Right ventricle myocardium inferior (tissue), 1 donor: ENCODE data around the gene PKP1. TPM values are rescaled to one million over a fixed set of nuclear protein-coding genes. Genes with fewer than 3 reads are reported as not detected.

Experiments
- ATAC-seq: fragments of 200-7000 bp; cut with Tn5 transposase; one replicate; pipeline ENCODE4 v1.9.1; 2020; ENCODE audit warnings: mild to moderate bottlenecking, moderate library complexity
- DNase-seq: peaks from one replicate; pipeline ENCODE4 v3.0.0; 2021; ENCODE audit errors: missing footprints
- intact Hi-C: fragments of 100-400 bp; cut with DNase I; formaldehyde crosslinking; loops from one replicate; pipeline ENCODE4 v1.11.0; 2022
- total RNA-seq: library from RNA; stranded (reverse); fragmentation: NEBNext Ultra II Directional; extraction: Animal tissue kit (Norgen Biotek cat#: 25700); gene quantifications from one replicate; pipeline ENCODE4 v1.2.1, GENCODE V29; 2021
- donor health status: DM: no; HTN: yes; CAD: no; lungs with severe emphysema.

PKP1 gene
- total RNA-seq, 1 donor from 2014 or later = 0.16 TPM

- no peak for DNase-seq
- ATAC-seq = no peak
- intact Hi-C loops = loop anchor here (5.0 kb wide), 1 partner anchor 36 kb away; no protein-coding TSS in a partner anchor
Observed at GRCh38 chr1:201371276-201371675, 88.0 kb downstream of the PKP1 start.

GRCh38 chr1:201371792-201372191 lies 88.5 kb downstream of the PKP1 start:
- ATAC-seq = no peak
- intact Hi-C loops = loop anchor here (5.0 kb wide), 1 partner anchor 36 kb away; no protein-coding TSS in a partner anchor
- no peak for DNase-seq

- intact Hi-C loops = loop anchor here (5.0 kb wide), 1 partner anchor 33 kb away; no protein-coding TSS in a partner anchor
- no peak for DNase-seq
- peak; percentile 6 for ATAC-seq
Observed at GRCh38 chr1:201374364-201374763, 91.1 kb downstream of the PKP1 start.

DNA sequence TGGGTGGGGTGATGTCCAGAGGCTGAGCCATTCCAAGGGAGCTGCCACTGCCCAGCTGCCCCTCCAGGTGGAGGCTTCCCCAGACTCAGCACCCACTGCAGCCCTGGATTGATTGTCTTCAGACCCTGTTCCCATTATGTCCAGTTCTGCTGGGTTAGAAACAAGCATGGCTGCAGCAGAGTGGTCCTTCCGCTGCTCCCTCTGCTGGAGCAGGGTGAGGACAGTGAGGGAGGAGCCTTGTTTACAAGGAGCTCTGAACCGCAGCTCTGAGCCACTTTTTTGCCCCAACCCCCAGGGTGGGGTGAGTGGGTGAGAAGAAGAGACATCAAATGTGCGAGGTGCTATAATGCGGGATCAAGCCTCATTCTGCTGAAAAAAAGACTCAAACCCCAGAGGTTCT lies 91.9 kb downstream of the PKP1 start:
- ATAC-seq (no peak), DNase-seq (no peak)
- intact Hi-C loops = no loop called here

GRCh38 chr1:201376107-201376463 lies 92.8 kb downstream of the PKP1 start:
- ATAC-seq = no peak
- DNase-seq = no peak
- intact Hi-C loops = no loop called here

GRCh38 chr1:201376464-201377374 lies 93.4 kb downstream of the PKP1 start:
- ATAC-seq = no peak
- DNase-seq = no peak
- intact Hi-C loops = no loop called here

DNA sequence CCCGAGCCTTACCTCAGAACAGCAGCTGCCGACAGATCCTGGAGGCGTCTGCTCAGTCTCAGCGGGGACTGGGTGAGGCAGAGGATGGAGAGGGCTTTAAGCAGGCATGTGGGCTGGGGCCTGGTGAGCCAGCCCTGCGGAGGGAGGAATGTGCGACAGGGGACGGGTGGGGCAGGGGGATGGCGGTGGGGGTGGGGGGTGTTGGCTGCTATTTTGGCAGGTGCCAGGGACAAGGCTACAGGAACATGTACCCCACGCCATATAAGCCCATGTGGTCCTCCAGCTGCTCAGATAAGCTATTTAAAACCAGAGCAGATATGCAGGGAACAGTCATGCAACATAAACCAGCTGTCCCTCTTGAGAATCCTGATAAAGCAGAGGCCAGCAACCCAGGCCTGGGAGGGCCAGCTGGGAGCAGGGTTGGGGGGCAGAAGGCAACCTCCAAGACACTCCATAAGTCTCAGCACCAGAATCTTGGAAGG lies 94.3 kb downstream of the PKP1 start, which contains the start of gene TNNT2:
TNNT2 (minus strand) TSS at position 70 of the 482 bp plus-strand sequence. CDS start 4,426 bp downstream, outside the sequence.
- intact Hi-C loops = no loop called here

DNA sequence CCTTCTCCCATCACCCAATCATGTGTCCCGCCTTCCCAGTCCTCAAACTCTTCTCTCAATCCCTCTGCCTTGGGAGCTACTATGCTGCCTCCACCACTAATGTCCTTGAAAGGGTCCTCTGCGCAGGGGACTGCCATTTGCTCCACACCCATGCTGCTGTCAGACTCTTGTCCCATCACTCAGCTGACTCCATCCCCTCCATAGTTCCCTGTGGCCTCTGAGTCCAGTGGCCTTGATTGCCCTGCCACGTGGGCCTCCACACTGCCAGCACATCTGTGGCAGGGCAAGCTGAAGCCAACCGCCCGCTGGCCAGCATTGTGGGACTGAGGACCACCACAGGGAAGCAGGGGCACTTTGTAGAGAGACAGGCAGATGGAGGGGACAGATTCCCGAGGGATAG lies 95.5 kb downstream of the PKP1 start:
- intact Hi-C loops = no loop called here
- ATAC-seq (peak; percentile 66), DNase-seq (no peak)

More for the DNA sequence above, 94.3 kb downstream of the PKP1 start, which contains the start of gene TNNT2:
- ATAC-seq (peak; percentile 66), DNase-seq (no peak)

DNA sequence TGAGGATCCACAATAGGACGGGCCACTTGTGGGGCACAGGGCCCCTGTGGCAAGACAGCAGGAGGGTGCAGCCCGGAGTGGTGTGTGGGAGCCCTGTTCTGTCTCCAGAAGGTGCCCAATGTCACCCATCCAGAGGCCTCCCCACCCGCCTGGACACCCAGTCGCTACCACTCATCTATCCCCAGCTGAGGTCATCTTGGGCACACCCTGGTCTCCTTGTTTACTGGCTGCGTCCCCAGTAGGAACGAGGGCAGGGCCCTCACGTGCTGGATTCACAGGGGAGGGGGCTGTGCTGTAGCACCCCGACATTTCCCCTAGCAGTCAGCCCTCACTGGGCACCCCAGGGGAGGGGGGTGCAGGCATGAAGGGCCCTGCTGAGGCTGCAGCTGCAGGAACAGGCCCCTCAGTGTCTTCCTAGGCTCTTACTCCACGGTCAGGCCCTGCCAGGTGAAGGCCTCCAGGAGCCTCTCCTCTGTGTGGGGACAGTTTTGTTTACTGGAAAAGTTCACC lies 96.5 kb downstream of the PKP1 start:
- ATAC-seq (no peak), DNase-seq (no peak)
- intact Hi-C loops = no loop called here

DNA sequence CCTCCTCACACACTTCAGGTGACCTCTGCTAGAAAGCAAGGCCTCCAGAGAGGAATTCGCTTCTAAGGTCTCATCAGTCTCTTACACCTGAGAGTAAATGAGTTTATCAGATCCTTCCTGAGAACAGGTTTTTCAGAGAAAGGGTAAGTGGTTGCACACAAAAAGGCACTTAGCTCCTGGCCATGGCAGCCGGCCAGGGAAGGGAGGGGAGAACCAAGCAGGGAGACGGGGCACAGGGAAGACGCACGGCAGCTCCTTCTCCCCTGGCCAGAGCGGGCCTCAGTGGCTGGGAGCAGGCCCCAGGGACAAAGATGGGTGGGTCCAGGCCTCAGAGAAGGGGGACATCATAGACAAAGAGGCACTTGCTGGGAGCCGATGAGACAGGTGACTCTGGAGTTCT lies 97.8 kb downstream of the PKP1 start:
- intact Hi-C loops = no loop called here
- no peak for ATAC-seq
- DNase-seq = no peak

Other genes starting within 250 kb of the PKP1 start
- gene CACNA1S, start 171.1 kb upstream of the PKP1 start, total RNA-seq = not detected
- gene ASCL5, start 156.3 kb upstream of the PKP1 start, total RNA-seq = not detected
- 26.6 TPM for gene TMEM9, start 129.0 kb upstream of the PKP1 start, total RNA-seq
- gene IGFN1, start 92.7 kb upstream of the PKP1 start, total RNA-seq = not detected
- gene TNNT2, start 94.2 kb downstream of the PKP1 start, total RNA-seq = 9,445 TPM
- gene LAD1, start 115.8 kb downstream of the PKP1 start, total RNA-seq = 2.4 TPM
- 1.4 TPM for gene TNNI1, start 138.2 kb downstream of the PKP1 start, total RNA-seq
- gene PHLDA3, start 185.7 kb downstream of the PKP1 start, total RNA-seq = 24.3 TPM
- 64.6 TPM for gene CSRP1, start 223.6 kb downstream of the PKP1 start, total RNA-seq